Neuron (in vitro differentiated cells): ENCODE measurements around the gene CD63.

ENCODE experiments used
- H2AFZ ChIP-seq: one replicate; pipeline ENCODE4 v1.6.1; 2013; ENCODE audit warnings: low read depth, mild to moderate bottlenecking, inconsistent platforms, low read length, moderate library complexity
- H3K27me3 ChIP-seq: one replicate; pipeline ENCODE4 v1.6.1; 2013; ENCODE audit warnings: low read length; ENCODE audit not compliant: insufficient read depth
- H3K36me3 ChIP-seq: one replicate; pipeline ENCODE4 v1.6.1; 2013; ENCODE audit warnings: low read length; ENCODE audit not compliant: insufficient read depth
- H3K4me1 ChIP-seq: one replicate; pipeline ENCODE4 v1.6.1; 2013; ENCODE audit warnings: low read length; ENCODE audit not compliant: insufficient read depth
- H3K4me3 ChIP-seq: 2 replicates; pipeline ENCODE4 v1.5.1; 2013; ENCODE audit warnings: mild to moderate bottlenecking, low read length, moderate library complexity
- H3K9me3 ChIP-seq: one replicate; pipeline ENCODE4 v1.6.1; 2013; ENCODE audit warnings: low read length

Gene CD63

DNA sequence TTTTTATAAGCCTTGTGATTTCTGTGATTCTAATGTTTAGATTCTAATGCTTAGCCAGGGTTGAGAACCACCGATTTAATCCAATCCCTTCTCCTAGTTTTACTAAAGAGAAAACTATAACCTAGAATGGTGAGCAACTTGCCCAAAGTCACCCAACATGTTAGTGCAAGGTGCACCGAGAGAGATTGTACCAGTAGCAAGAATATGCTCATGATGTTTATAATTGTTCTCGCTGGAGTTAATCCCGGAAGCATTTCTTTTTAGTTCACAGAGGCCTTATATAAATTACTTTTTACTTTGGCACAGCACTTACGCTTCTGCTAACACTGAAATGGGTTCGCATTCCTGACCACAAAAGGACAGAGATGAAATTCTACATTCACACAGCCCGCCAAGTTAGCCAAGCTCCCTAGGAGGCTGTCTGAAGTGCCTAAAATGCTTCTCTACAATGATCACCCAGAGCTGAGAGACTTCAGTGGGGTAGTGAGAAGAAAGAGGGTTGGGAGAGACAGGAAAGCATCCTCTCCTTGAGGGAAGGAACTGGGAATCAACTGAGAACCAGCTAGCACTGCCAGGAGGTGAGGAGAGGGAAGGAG is 13.5 kb downstream of the CD63 start:
- Histone ChIP-seq H3K36me3 (peaks cover 1% of the 10 kb centered on the region), H3K9me3 (no peaks in the 10 kb centered on the region), H3K4me1 (peaks cover 24% of the 10 kb centered on the region), H3K27me3 (peaks cover 2% of the 10 kb centered on the region), H3K4me3 (peak overlapping the region; percentile 86), H2AFZ (peak overlapping the region; percentile 89)

DNA sequence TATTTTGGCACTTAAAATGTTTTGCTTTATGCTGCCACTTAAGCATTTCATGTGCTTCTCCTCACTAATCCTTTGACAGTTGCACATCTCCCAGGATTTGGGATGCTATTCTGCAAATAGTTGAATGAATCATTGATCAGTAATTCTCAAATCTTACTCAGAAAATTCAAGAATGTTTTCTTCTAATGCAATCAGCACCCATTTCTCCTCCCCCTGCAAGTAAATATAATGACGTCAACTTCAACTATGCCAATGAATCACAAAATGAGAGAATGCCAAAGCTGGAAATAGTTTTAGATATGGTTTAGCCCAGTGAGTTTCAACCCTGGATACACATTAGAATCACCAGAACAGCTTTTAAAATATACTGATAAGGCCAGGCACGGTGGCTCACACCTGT is 15.1 kb downstream of the CD63 start:
- Histone ChIP-seq H3K36me3 (no peaks in the 10 kb centered on the region), H3K27me3 (peaks cover 6% of the 10 kb centered on the region), H2AFZ (no peak overlapping the region), H3K9me3 (no peaks in the 10 kb centered on the region), H3K4me1 (peaks cover 24% of the 10 kb centered on the region), H3K4me3 (no peak overlapping the region)

DNA sequence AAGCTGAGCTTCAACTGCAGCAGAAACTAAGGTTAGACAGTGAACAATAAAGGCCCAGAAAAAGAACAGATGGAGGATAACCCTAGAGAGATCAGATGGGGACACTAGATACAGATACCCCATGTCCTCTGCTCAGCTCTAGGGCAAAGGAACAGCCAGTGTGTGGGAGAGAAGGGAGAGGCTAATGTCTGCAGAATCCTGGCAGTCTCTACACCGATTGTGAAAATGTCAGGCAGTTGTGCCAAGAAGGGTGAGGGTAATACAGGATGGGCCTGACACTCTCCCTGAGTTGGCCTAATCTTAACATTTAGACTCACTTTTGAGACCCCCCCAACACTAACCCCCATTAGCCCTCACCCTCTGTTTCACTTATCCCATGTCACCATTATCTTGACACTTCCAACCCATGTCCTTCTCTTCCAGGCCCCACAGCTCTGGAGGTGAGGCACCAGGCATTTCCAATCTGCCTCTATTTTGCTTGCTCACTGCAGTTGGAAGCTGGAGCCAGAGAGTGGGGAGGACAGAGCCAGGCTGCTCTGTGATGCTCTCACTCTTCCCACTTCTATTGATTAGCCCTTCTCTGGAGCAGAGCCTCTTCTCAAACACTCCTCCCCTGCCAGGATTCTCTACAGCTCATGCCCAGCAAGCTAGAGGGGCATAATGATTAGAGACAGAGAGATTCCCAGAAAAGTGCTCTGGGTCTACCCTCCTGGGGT is 16.0 kb downstream of the CD63 start:
- Histone ChIP-seq H3K27me3 (peaks cover 8% of the 10 kb centered on the region), H3K36me3 (no peaks in the 10 kb centered on the region), H3K4me3 (no peak overlapping the region), H2AFZ (no peak overlapping the region), H3K4me1 (peaks cover 22% of the 10 kb centered on the region), H3K9me3 (no peaks in the 10 kb centered on the region)

DNA sequence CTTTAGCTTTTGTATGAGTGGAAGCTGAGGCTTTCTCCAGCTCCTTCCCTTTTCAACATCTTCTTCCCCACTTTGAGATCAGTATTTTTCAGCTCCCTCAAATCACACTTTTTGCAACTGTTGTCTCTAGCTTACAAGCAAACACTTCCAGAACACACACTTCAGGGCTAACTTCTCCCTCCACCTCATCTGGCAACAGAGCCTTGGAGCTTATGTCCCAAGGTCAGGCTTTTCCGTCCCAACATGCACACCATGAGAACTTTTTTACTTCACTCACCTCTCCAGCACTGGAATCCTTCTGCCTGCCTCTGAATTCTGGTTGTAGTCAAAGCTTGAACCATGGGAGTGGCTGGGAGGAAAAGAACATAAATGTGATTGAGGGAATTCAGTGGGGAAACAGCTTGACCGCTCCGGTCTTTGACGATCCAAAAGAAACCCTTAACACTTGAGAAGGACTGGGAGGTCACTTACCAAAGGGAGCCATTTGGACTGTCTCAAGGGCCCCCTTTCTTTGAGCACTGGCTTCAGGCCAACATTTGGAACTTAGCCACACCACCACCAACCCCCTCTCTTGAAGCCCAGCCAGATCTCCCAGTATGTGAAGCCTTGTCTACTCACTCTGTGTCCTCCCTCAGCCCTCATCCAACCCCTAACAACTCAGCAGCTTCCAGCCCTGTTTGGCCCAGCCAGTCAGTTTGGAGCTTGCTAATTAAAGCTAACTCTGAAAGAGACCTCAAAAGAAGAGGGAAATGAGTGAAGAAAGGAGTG is 16.8 kb downstream of the CD63 start:
- H3K9me3 ChIP-seq: no peaks in the 10 kb centered on the region

DNA sequence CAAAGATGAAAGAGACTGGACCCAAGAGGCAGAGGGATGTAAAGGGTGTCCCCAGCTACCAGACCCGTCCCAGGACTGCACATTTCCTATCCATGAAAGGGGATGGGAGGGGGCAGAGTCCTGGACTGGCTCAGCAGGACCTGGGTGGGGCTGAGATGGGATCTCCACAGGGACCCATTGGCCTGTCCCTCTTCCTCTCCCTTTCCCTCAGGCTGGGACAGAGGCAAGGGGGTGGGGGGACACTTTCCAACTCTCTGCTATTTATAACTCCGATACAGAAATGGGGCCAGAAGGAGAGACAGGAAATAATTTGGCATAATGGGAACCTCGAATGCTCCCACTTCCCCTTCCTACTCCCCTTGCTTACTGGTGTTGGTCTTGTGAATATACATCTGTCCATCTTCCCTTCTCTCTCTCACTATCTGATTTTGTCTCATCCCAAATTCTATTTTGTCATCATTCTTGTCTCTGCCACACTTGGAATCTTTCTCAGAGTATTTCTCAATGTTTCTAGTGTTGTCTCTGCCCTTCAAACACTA is 20.0 kb downstream of the CD63 start:
- H3K36me3 ChIP-seq: no peaks in the 10 kb centered on the region
- H3K4me3 ChIP-seq: peak overlapping the region; percentile 72
- no peaks in the 10 kb centered on the region for H3K9me3 ChIP-seq
- peak overlapping the region; percentile 13 for H2AFZ ChIP-seq
- peaks cover 26% of the 10 kb centered on the region for H3K4me1 ChIP-seq
- peaks cover 11% of the 10 kb centered on the region for H3K27me3 ChIP-seq

More for the DNA sequence above, 16.8 kb downstream of the CD63 start:
- Histone ChIP-seq H3K4me1 (peaks cover 19% of the 10 kb centered on the region), H3K4me3 (no peak overlapping the region), H2AFZ (no peak overlapping the region), H3K36me3 (no peaks in the 10 kb centered on the region), H3K27me3 (peaks cover 8% of the 10 kb centered on the region)

DNA sequence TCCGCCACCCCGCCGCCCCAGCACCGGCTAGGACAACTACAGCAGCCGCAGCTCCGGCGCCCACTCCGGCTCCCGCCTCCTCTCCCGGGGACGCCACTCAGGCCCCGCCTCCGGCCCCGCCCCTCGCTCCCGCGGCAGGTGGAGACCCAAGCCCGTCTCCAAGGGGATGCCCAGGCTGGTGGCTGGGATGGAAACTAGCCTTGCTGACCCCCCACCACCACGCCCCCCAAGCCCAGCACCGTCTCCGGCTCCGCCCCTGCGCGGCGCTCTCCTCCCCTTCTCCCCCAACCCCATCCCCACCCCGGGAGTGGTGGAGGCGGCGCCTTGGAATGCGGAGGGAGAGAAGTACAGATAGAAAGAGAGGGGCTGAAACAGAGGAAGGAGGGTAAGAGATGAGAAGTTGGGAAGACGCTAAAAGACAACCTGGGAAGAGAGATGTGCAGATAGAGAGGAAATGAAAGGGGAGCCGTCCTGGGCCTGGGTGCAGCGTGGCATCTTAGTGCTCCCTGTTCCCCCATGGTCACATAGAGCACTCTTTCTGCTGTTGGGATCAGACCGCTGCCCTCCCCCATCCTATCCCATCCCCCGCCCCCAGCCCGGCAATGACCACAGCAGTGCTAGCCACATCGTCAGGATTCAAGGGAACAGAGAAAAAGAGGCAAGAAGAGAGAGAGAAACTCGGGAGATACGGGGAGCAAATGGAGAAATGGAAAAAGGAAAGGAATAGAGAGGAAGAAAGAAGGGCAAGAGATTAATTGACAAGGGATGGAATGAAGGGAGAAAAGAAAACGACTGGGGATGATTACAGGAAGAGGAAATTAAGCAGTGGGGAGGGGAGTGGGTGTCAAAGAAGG is 20.7 kb downstream of the CD63 start, which contains the start of gene ITGA7:
Gene ITGA7 (minus strand): TSS at position 64 of the 854 bp plus-strand sequence. CDS start 222 bp downstream, outside the sequence.
- Histone ChIP-seq H3K36me3 (no peaks in the 10 kb centered on the region), H3K4me3 (peak within 1 kb of the TSS; percentile 72), H2AFZ (peak within 1 kb of the TSS; percentile 82), H3K27me3 (peaks cover 11% of the 10 kb centered on the region), H3K4me1 (peaks cover 26% of the 10 kb centered on the region), H3K9me3 (no peaks in the 10 kb centered on the region)

DNA sequence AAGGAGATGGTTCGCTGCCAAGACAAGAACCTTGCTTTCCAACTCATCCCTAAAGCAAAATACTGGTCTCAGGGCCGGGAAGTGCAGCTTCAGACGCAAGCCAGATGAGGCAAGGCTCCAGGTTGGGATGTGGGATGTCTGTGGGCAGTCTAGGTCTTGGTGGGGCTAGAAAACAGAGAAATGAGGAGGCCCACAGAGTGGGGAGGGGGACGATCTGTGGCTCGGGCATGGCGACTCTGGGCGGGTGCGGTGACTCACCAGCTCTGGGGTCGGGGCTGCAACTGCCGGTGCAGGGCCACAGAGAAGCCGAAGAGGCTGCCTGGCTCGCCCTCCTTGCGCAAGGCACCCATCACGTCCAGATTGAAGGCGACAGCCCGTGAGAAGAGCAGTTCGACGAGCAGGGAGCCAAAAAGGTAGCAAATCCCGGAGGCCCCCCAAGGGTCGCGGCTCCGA is 21.6 kb downstream of the CD63 start:
- H3K27me3 ChIP-seq: peaks cover 11% of the 10 kb centered on the region
- peaks cover 26% of the 10 kb centered on the region for H3K4me1 ChIP-seq
- no peaks in the 10 kb centered on the region for H3K9me3 ChIP-seq
- no peaks in the 10 kb centered on the region for H3K36me3 ChIP-seq
- peak overlapping the region; percentile 82 for H2AFZ ChIP-seq
- H3K4me3 ChIP-seq: peak overlapping the region; percentile 72

DNA sequence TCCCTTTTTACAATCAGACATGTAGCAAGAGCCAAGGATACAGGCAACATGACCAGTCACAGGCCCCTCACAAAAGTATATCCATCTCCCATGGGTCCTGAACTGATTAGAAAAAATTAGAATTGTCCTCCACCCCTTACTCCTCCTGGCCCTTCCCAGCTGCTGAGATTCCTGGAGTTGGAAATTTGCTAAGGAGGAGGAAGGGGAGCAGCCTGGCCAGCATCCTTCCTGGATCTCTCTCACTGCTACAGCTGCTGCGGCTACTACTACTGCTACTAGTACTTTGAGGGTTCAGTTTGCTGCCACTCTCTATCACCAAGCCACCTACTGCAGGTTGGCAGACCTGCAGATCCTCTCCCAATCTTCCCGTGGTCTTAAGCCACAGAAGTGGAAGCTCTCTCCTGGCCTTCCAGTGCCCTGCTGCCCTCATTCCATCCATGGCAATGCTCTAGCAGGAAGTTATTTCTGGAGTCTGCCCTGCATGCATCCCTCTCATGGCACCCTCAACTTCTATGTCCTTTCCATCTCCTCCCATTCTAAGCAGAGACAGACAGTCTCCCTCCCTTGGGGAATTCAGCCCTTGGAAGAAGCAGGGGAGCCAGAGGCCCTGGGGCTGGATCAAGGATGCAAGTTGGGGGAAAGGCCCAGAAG is 22.1 kb downstream of the CD63 start:
- no peaks in the 10 kb centered on the region for H3K36me3 ChIP-seq
- peak overlapping the region; percentile 82 for H2AFZ ChIP-seq
- peaks cover 9% of the 10 kb centered on the region for H3K27me3 ChIP-seq
- H3K9me3 ChIP-seq: no peaks in the 10 kb centered on the region
- peak overlapping the region; percentile 72 for H3K4me3 ChIP-seq
- H3K4me1 ChIP-seq: peaks cover 26% of the 10 kb centered on the region

DNA sequence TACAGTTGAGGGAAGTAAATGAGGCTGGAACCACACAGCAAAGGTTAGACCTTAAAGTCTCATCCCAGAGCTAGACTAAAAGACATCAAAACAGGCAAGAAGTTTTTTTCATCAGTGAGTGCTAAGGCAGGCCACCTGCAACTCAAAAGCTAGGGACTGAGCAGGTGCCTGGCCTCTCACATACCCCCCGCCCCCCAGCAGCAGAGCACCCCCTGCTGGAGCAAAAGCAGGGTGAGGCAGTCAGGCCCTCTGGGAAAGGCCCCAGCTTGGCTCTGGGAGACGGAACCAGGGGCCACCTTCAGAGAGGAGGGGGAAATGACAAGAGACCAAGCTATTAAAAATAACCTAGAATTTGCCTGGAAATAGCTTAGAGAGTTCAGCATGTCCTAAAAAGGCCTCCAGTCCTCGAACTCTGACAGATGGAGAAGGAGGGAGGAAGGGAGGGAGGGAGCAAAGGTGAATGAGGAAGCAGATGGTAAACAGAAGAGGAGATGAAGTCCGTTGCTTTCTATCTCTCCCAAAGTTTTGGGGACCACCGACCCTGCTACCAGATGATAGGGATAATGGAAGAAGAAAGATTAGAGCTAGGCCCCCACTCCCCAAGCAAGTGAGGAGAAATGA is 22.9 kb downstream of the CD63 start:
- Histone ChIP-seq H3K9me3 (no peaks in the 10 kb centered on the region), H3K27me3 (peaks cover 9% of the 10 kb centered on the region), H3K36me3 (no peaks in the 10 kb centered on the region), H2AFZ (no peak overlapping the region), H3K4me1 (peaks cover 26% of the 10 kb centered on the region), H3K4me3 (peak overlapping the region; percentile 72)

DNA sequence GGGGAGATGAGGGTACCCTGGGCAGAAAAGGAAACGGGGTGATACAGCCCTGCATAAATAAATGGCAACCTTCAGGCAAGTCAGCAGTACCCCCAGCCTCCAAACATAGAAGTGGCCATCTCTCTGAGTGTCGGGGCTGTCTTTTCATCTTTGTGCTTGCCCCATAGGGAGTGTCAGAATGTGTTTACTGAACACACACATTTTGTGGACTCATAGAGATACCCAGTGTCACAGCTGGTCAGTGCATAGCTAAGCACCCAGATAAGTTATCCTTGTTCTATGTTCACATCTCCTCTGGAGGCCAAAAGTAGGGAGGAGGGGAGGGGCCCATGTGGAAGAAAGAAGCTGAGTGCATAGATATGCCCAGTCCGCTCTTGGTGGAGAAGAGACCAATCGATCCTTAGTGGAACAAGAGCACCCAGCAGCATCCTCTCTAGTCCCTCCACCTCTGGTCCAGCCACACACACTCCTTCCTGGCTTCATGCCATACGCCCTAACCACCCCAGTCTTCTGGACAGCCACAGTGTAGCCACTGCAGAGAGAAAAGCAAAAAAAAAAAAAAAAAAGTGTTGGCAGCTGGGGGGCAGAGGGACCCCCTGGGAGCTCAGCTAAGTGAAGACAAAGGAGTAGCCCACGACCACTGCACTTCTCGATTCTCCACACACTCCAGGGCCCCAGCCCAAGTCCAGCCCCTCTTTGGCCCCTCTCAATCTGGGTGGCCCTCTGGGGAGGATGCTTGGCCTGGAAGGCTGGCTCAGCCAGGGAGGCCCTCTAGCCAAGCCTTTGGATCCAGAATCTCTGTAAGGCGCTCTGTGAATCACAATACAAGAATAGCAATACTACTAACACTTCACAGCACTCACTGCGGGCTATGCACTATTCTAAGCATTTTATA is 23.7 kb downstream of the CD63 start:
- peaks cover 9% of the 10 kb centered on the region for H3K27me3 ChIP-seq
- no peak overlapping the region for H2AFZ ChIP-seq
- H3K4me1 ChIP-seq: peaks cover 26% of the 10 kb centered on the region
- H3K9me3 ChIP-seq: no peaks in the 10 kb centered on the region
- no peak overlapping the region for H3K4me3 ChIP-seq
- no peaks in the 10 kb centered on the region for H3K36me3 ChIP-seq
